DND-41 (cell line): ENCODE data around the gene TTYH1.

Source experiments
- EZH2 ChIP-seq: IDR thresholded peaks from 3 replicates; pipeline ENCODE4 v1.6.1; 2012; ENCODE audit warnings: borderline replicate concordance, low read depth, mild to moderate bottlenecking, moderate library complexity, low read length, inconsistent platforms; ENCODE audit not compliant: severe bottlenecking
- TF ChIP-seq, protein P1 (sequence below): IDR thresholded peaks from 2 replicates; pipeline ENCODE4 v1.5.1; 2012; ENCODE audit warnings: borderline replicate concordance, low read length, moderate library complexity, mild to moderate bottlenecking; ENCODE audit not compliant: poor library complexity, severe bottlenecking; ENCODE audit errors: extremely low read depth

GRCh38 chr19:54379187-54379678 lies 36.0 kb upstream of the TTYH1 start:
- TF ChIP-seq, protein P1, sequence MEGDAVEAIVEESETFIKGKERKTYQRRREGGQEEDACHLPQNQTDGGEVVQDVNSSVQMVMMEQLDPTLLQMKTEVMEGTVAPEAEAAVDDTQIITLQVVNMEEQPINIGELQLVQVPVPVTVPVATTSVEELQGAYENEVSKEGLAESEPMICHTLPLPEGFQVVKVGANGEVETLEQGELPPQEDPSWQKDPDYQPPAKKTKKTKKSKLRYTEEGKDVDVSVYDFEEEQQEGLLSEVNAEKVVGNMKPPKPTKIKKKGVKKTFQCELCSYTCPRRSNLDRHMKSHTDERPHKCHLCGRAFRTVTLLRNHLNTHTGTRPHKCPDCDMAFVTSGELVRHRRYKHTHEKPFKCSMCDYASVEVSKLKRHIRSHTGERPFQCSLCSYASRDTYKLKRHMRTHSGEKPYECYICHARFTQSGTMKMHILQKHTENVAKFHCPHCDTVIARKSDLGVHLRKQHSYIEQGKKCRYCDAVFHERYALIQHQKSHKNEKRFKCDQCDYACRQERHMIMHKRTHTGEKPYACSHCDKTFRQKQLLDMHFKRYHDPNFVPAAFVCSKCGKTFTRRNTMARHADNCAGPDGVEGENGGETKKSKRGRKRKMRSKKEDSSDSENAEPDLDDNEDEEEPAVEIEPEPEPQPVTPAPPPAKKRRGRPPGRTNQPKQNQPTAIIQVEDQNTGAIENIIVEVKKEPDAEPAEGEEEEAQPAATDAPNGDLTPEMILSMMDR, result no peak
- no peak for TF ChIP-seq EZH2
